Caco-2 (cell line): ENCODE data around the gene CDCP2. TPM values are rescaled to one million over a fixed set of nuclear protein-coding genes. Genes with fewer than 3 reads are reported as not detected.

Source experiments
- BruUV-seq: library from RNA; stranded (reverse); fragments of 400-500 nt; replicated peaks from 2 replicates; lab custom pipeline; 2021; lab: Mats Ljungman, UMichigan
- CTCF ChIA-PET: fragments of 300-600 bp; sonication (Branson Sonifier 250); formaldehyde crosslinking; loops from one replicate; lab custom pipeline; 2022; ENCODE audit warnings: antibody characterized with exemption; lab: Charles Lee
- POLR2A ChIA-PET: fragments of 300-600 bp; sonication (Branson Sonifier 250); formaldehyde crosslinking; loops from one replicate; lab custom pipeline; 2022; ENCODE audit warnings: antibody characterized with exemption; lab: Charles Lee
- DNase-seq, 2 experiments: peaks; one replicate each; pipeline versions ENCODE4 v3.0.0 to v3.0.0-alpha.2; 2020 to 2022
- H3K27me3 ChIP-seq: replicated peaks from 2 replicates; pipeline ENCODE4 v1.6.0; 2011; ENCODE audit warnings: low read length; ENCODE audit not compliant: control insufficient read depth, insufficient read depth
- H3K36me3 ChIP-seq: 2 replicates; pipeline ENCODE4 v1.5.1; 2011; ENCODE audit warnings: low read length; ENCODE audit not compliant: control insufficient read depth, insufficient read depth
- H3K4me1 ChIP-seq: fragments of 250-450 bp; sonication (Bioruptor Pico); 2 replicates; pipeline ENCODE4 v1.5.1; 2020; ENCODE audit warnings: mild to moderate bottlenecking
- H3K4me3 ChIP-seq: 2 replicates; pipeline ENCODE4 v1.5.1; 2011; ENCODE audit warnings: low read depth, mild to moderate bottlenecking, control low read depth, low read length
- H3K9me3 ChIP-seq: fragments of 250-450 bp; sonication (Bioruptor Pico); 2 replicates; pipeline ENCODE4 v1.5.1; 2020; ENCODE audit warnings: mild to moderate bottlenecking, moderate library complexity
- H3K27ac Mint-ChIP-seq: one replicate; pipeline ENCODE4 v1.8.0; 2022; ENCODE audit warnings: mixed read lengths; ENCODE audit not compliant: unreplicated experiment
- H3K27me3 Mint-ChIP-seq: one replicate; pipeline ENCODE4 v1.8.0; 2022; ENCODE audit warnings: mixed read lengths; ENCODE audit not compliant: insufficient read depth, unreplicated experiment
- H3K36me3 Mint-ChIP-seq: one replicate; pipeline ENCODE4 v1.8.0; 2022; ENCODE audit warnings: mild to moderate bottlenecking, mixed read lengths; ENCODE audit not compliant: insufficient read depth, unreplicated experiment
- H3K4me1 Mint-ChIP-seq: one replicate; pipeline ENCODE4 v1.8.0; 2022; ENCODE audit warnings: low read depth, mixed read lengths; ENCODE audit not compliant: unreplicated experiment
- H3K4me3 Mint-ChIP-seq: one replicate; pipeline ENCODE4 v1.8.0; 2022; ENCODE audit warnings: mild to moderate bottlenecking, moderate library complexity, mixed read lengths; ENCODE audit not compliant: unreplicated experiment
- H3K9me3 Mint-ChIP-seq: one replicate; pipeline ENCODE4 v1.8.0; 2022; ENCODE audit warnings: mixed read lengths; ENCODE audit not compliant: unreplicated experiment
- intact Hi-C: fragments of 100-400 bp; cut with micrococcal nuclease; formaldehyde crosslinking; loops from one replicate; pipeline ENCODE4 v1.10.0; 2022; ENCODE audit not compliant: unreplicated experiment
- total RNA-seq: library from RNA; stranded (reverse); gene quantifications from 2 replicates; pipeline ENCODE4 v1.2.3, GENCODE V29; 2022
- TF ChIP-seq, protein P1 (sequence below), 2 experiments: fragments of 200-600 bp in 1 of 2; IDR thresholded peaks; 1 replicate in 1 of 2; 2 replicates in 1 of 2; pipeline versions ENCODE4 v1.5.1 to v1.8.0; 2011 to 2022; ENCODE audit warnings: antibody characterized with exemption in 1 of 2, control low read depth in 1 of 2, inconsistent platforms in 1 of 2, low read depth in 1 of 2, low read length in 1 of 2, mild to moderate bottlenecking in 1 of 2, moderate library complexity in 1 of 2; ENCODE audit not compliant: insufficient read depth in 1 of 2, severe bottlenecking in 1 of 2, unreplicated experiment in 1 of 2

CDCP2 gene
- total RNA-seq, 1 experiment from 2014 or later: not detected

DNA sequence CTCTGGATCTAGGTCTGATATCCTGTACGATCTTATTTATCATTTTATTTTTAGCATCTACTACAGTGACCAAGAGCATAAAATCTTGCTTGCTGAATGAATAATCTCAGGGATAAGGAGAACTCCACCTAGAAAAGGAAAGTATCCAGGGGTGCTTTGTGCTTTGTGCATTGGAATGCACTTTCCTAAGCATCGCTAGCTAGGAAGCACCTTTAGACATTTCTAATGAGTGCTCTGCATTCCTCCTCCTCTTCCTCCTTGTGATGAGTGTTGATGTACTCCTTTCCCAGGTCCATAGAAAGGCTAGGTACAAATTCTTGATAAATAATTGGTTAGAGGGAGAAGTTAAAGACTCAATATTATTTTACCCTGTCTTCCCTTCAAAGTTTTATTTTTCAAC lies 68.0 kb downstream of the CDCP2 start:
- Histone ChIP-seq H3K36me3 (no peaks in the 10 kb centered on the region), H3K9me3 (no peaks in the 10 kb centered on the region), H3K4me3 (no peak overlapping the region), H3K27me3 (no peaks in the 10 kb centered on the region), H3K4me1 (no peaks in the 10 kb centered on the region)
- no TSS peak for BruUV-seq
- H3K27me3 Mint-ChIP-seq: no peaks in the 10 kb centered on the region
- H3K4me3 Mint-ChIP-seq: no peak overlapping the region
- peaks cover 6% of the 10 kb centered on the region for H3K4me1 Mint-ChIP-seq
- H3K9me3 Mint-ChIP-seq: no peaks in the 10 kb centered on the region
- no peak overlapping the region for H3K27ac Mint-ChIP-seq
- intact Hi-C loops: no loop called here
- TF ChIP-seq, protein P1, sequence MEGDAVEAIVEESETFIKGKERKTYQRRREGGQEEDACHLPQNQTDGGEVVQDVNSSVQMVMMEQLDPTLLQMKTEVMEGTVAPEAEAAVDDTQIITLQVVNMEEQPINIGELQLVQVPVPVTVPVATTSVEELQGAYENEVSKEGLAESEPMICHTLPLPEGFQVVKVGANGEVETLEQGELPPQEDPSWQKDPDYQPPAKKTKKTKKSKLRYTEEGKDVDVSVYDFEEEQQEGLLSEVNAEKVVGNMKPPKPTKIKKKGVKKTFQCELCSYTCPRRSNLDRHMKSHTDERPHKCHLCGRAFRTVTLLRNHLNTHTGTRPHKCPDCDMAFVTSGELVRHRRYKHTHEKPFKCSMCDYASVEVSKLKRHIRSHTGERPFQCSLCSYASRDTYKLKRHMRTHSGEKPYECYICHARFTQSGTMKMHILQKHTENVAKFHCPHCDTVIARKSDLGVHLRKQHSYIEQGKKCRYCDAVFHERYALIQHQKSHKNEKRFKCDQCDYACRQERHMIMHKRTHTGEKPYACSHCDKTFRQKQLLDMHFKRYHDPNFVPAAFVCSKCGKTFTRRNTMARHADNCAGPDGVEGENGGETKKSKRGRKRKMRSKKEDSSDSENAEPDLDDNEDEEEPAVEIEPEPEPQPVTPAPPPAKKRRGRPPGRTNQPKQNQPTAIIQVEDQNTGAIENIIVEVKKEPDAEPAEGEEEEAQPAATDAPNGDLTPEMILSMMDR (IDR thresholded peaks at IDR 0.05; ENCODE audit: insufficient read depth in 1 of 2, low read depth in 1 of 2, low read length in 1 of 2, severe bottlenecking in 1 of 2, unreplicated experiment in 1 of 2): no peak
- no peak for DNase-seq
- no peaks in the 10 kb centered on the region for H3K36me3 Mint-ChIP-seq
- POLR2A ChIA-PET: no interaction called here
- CTCF ChIA-PET: no interaction called here

Other genes starting within 250 kb of the CDCP2 start
- gene IFT25, start 207.3 kb downstream of the CDCP2 start, total RNA-seq: 31.7 and 35.1 TPM in 2 replicates
- 38.1 and 38.9 TPM in 2 replicates for gene LRRC42, start 206.7 kb downstream of the CDCP2 start, total RNA-seq
- not detected in 2 replicates for gene LDLRAD1, start 134.8 kb downstream of the CDCP2 start, total RNA-seq
- 116 TPM in 2 replicates for gene TMEM59, start 99.8 kb downstream of the CDCP2 start, total RNA-seq
- gene TCEANC2, start 99.4 kb downstream of the CDCP2 start, total RNA-seq: 1.9 and 3.2 TPM in 2 replicates
- 10.0 and 10.8 TPM in 2 replicates for gene CYB5RL, start 47.0 kb upstream of the CDCP2 start, total RNA-seq
- 95.4 and 95.6 TPM in 2 replicates for gene MRPL37, start 47.2 kb upstream of the CDCP2 start, total RNA-seq